Mesenteric fat pad (tissue), 1 donor: ENCODE data around the gene TBPL1. TPM values are rescaled to one million over a fixed set of nuclear protein-coding genes. Genes with fewer than 3 reads are reported as not detected.
"Not testable (repeated sequence)": the region's sequence is repeated elsewhere in the genome, so short reads cannot be mapped to it uniquely, and the experiment has no call there.

ENCODE experiments used
- DNase-seq: peaks from one replicate; pipeline ENCODE4 v3.0.0-alpha.2; 2020; ENCODE audit warnings: low spot score
- long read RNA-seq: library from polyadenylated mRNA; unstranded; transcript quantifications from one replicate; pipeline ENCODE4 v2.0.0, GENCODE V29; 2020
- total RNA-seq: library from RNA; stranded (reverse); fragmentation: NEBNext Ultra II Directional; extraction: Animal tissue kit (Norgen Biotek cat#: 25700); gene quantifications from one replicate; pipeline ENCODE4 v1.2.1, GENCODE V29; 2021
- donor health status: DM: yes; HTN: yes; CAD: no.

TBPL1 gene
- 16.5 TPM for total RNA-seq
- long read RNA-seq, full-length matches to known transcripts, result 69 of 70 reads
- long read RNA-seq, partial matches to known transcripts, result 1 of 70 reads
- long read RNA-seq, other reads (novel, unspliced or antisense), result 0 of 70 reads

- peak; percentile 95 for DNase-seq
Measured at GRCh38 chr6:133952815-133953633, at the start of gene TBPL1. Gene TBPL1, plus strand, starts transcription at chr6:133953224. Its CDS starts 26,902 bp downstream, at chr6:133980126.

- DNase-seq, result no peak
Measured at GRCh38 chr6:133903855-133904254, 49.2 kb upstream of the TBPL1 start.

- DNase-seq, result no peak
Measured at GRCh38 chr6:133906050-133906449, 47.0 kb upstream of the TBPL1 start.

- no peak for DNase-seq
Measured at GRCh38 chr6:133916650-133917151, 36.3 kb upstream of the TBPL1 start.

- DNase-seq, result no peak
Measured at GRCh38 chr6:133917781-133918180, 35.2 kb upstream of the TBPL1 start.

GRCh38 chr6:133918208-133918930 lies 34.7 kb upstream of the TBPL1 start:
- no peak for DNase-seq

- DNase-seq, result no peak
Measured at GRCh38 chr6:133919362-133919761, 33.7 kb upstream of the TBPL1 start.

GRCh38 chr6:133921249-133921859 lies 31.7 kb upstream of the TBPL1 start:
- DNase-seq, result no peak

GRCh38 chr6:133923938-133924593 lies 29.0 kb upstream of the TBPL1 start:
- no peak for DNase-seq

GRCh38 chr6:133931221-133931620 lies 21.8 kb upstream of the TBPL1 start:
- DNase-seq, result not testable (repeated sequence)

GRCh38 chr6:133936352-133936751 lies 16.7 kb upstream of the TBPL1 start:
- not testable (repeated sequence) for DNase-seq

- DNase-seq, result no peak
Measured at GRCh38 chr6:133937909-133938308, 15.1 kb upstream of the TBPL1 start.

- DNase-seq, result no peak
Measured at GRCh38 chr6:133938533-133938932, 14.5 kb upstream of the TBPL1 start.

GRCh38 chr6:133939778-133940667 lies 13.0 kb upstream of the TBPL1 start:
- DNase-seq, result no peak

GRCh38 chr6:133945158-133945557 lies 7.9 kb upstream of the TBPL1 start:
- DNase-seq, result no peak

- no peak for DNase-seq
Measured at GRCh38 chr6:133947302-133947900, 5.6 kb upstream of the TBPL1 start.

- no peak for DNase-seq
Measured at GRCh38 chr6:133948472-133948871, 4.6 kb upstream of the TBPL1 start.

- no peak for DNase-seq
Measured at GRCh38 chr6:133951227-133951626, 1.8 kb upstream of the TBPL1 start.
